WTC11 (cell line): ENCODE measurements around the gene NEK10. TPM values are rescaled to one million over a fixed set of nuclear protein-coding genes. Genes with fewer than 3 reads are reported as not detected.
A peak's percentile ranks its signal among the peaks of the same experiment; 100 is the strongest.

Source experiments
- ATAC-seq: fragments of 200-7000 bp; cut with Tn5 transposase; 2 replicates; pipeline ENCODE4 v1.10.0; 2021; ENCODE audit warnings: mild to moderate bottlenecking, moderate library complexity
- CTCF ChIA-PET: fragments of 300-600 bp; sonication (Branson Sonifier 250); formaldehyde crosslinking; loops from one replicate; lab custom pipeline; 2021; ENCODE audit warnings: antibody characterized with exemption; lab: Charles Lee
- POLR2A ChIA-PET: fragments of 350-600 bp; sonication (Branson Sonifier 250); formaldehyde crosslinking; loops from one replicate; lab custom pipeline; 2021; ENCODE audit warnings: antibody characterized with exemption; lab: Charles Lee
- DNase-seq: peaks from one replicate; pipeline ENCODE4 v3.0.0; 2021; ENCODE audit warnings: low spot score
- H3K27ac Mint-ChIP-seq: 2 replicates; pipeline ENCODE4 v1.8.0; 2021; ENCODE audit warnings: mixed read lengths
- H3K27me3 Mint-ChIP-seq: 2 replicates; pipeline ENCODE4 v1.8.0; 2021; ENCODE audit warnings: low read depth, mild to moderate bottlenecking, moderate library complexity, mixed read lengths
- H3K36me3 Mint-ChIP-seq: 2 replicates; pipeline ENCODE4 v1.8.0; 2021; ENCODE audit warnings: mixed read lengths
- H3K4me1 Mint-ChIP-seq: 2 replicates; pipeline ENCODE4 v1.8.0; 2022; ENCODE audit warnings: mixed read lengths
- H3K4me3 Mint-ChIP-seq: 2 replicates; pipeline ENCODE4 v1.8.0; 2021; ENCODE audit warnings: mild to moderate bottlenecking, moderate library complexity, mixed read lengths
- H3K9me3 Mint-ChIP-seq: 2 replicates; pipeline ENCODE4 v1.8.0; 2021; ENCODE audit warnings: mixed read lengths
- ATF1 ChIP-seq: sonication (generic); formaldehyde crosslinking; IDR thresholded peaks from 2 replicates; pipeline ENCODE4 v1.8.1; 2023; ENCODE audit warnings: mild to moderate bottlenecking, moderate library complexity, missing genetic modification reagents
- ATF6 ChIP-seq: sonication (generic); formaldehyde crosslinking; IDR thresholded peaks from 2 replicates; pipeline ENCODE4 v1.8.1; 2023; ENCODE audit warnings: mild to moderate bottlenecking, missing genetic modification reagents
- CDX4 ChIP-seq: fragments of 250-450 bp; sonication (Bioruptor Pico); IDR thresholded peaks from 2 replicates; pipeline ENCODE4 v1.9.0; 2021; ENCODE audit warnings: moderate library complexity, mild to moderate bottlenecking, inconsistent platforms, borderline replicate concordance
- ERG ChIP-seq: fragments of 250-450 bp; sonication (Bioruptor Pico); IDR thresholded peaks from 2 replicates; pipeline ENCODE4 v1.8.0; 2021; ENCODE audit warnings: mild to moderate bottlenecking
- GABPB1 ChIP-seq: sonication (generic); formaldehyde crosslinking; IDR thresholded peaks from 2 replicates; pipeline ENCODE4 v1.8.1; 2023; ENCODE audit warnings: mild to moderate bottlenecking, missing genetic modification reagents
- JUN ChIP-seq: sonication (generic); formaldehyde crosslinking; IDR thresholded peaks from 2 replicates; pipeline ENCODE4 v1.8.0; 2023; ENCODE audit warnings: mild to moderate bottlenecking, missing genetic modification reagents
- KAT7 ChIP-seq: sonication (generic); formaldehyde crosslinking; IDR thresholded peaks from 2 replicates; pipeline ENCODE4 v1.8.1; 2023; ENCODE audit warnings: missing genetic modification reagents, mild to moderate bottlenecking, borderline replicate concordance
- MYBL2 ChIP-seq: sonication (generic); formaldehyde crosslinking; IDR thresholded peaks from 2 replicates; pipeline ENCODE4 v1.8.1; 2023; ENCODE audit warnings: mild to moderate bottlenecking, moderate library complexity, missing genetic modification reagents
- NR2C2 ChIP-seq: sonication (generic); formaldehyde crosslinking; IDR thresholded peaks from 2 replicates; pipeline ENCODE4 v1.8.0; 2022; ENCODE audit warnings: mild to moderate bottlenecking, missing genetic modification reagents
- SMAD3 ChIP-seq: sonication (generic); formaldehyde crosslinking; IDR thresholded peaks from 2 replicates; pipeline ENCODE4 v1.8.0; 2022; ENCODE audit warnings: missing genetic modification reagents, mild to moderate bottlenecking, borderline replicate concordance
- TEAD1 ChIP-seq: sonication (generic); formaldehyde crosslinking; IDR thresholded peaks from 2 replicates; pipeline ENCODE4 v1.8.0; 2022; ENCODE audit warnings: mild to moderate bottlenecking, missing genetic modification reagents
- USF1 ChIP-seq: sonication (generic); formaldehyde crosslinking; IDR thresholded peaks from 2 replicates; pipeline ENCODE4 v1.8.0; 2022; ENCODE audit warnings: mild to moderate bottlenecking, missing genetic modification reagents
- ZBTB43 ChIP-seq: sonication (generic); formaldehyde crosslinking; IDR thresholded peaks from 2 replicates; pipeline ENCODE4 v1.8.1; 2023; ENCODE audit warnings: mild to moderate bottlenecking, missing genetic modification reagents
- ZNF138 ChIP-seq: sonication (generic); formaldehyde crosslinking; conservative IDR thresholded peaks from 2 replicates; pipeline ENCODE4 v1.8.1; 2022; ENCODE audit warnings: mild to moderate bottlenecking, moderate library complexity, missing genetic modification reagents
- ZNF219 ChIP-seq: sonication (generic); formaldehyde crosslinking; IDR thresholded peaks from 2 replicates; pipeline ENCODE4 v1.8.0; 2023; ENCODE audit warnings: missing genetic modification reagents, mild to moderate bottlenecking, borderline replicate concordance
- ZNF263 ChIP-seq: sonication (generic); formaldehyde crosslinking; IDR thresholded peaks from 2 replicates; pipeline ENCODE4 v1.8.1; 2022; ENCODE audit warnings: low read depth, mild to moderate bottlenecking, moderate library complexity, missing genetic modification reagents
- ZNF281 ChIP-seq: sonication (generic); formaldehyde crosslinking; IDR thresholded peaks from 2 replicates; pipeline ENCODE4 v1.8.0; 2023; ENCODE audit warnings: mild to moderate bottlenecking, missing genetic modification reagents
- ZNF317 ChIP-seq: sonication (generic); formaldehyde crosslinking; IDR thresholded peaks from 2 replicates; pipeline ENCODE4 v1.8.1; 2023; ENCODE audit warnings: low read depth, mild to moderate bottlenecking, moderate library complexity, missing genetic modification reagents, borderline replicate concordance
- ZNF416 ChIP-seq: fragments of 250-450 bp; sonication (Bioruptor Pico); IDR thresholded peaks from 2 replicates; pipeline ENCODE4 v1.9.0; 2021; ENCODE audit warnings: mild to moderate bottlenecking, inconsistent platforms
- ZNF671 ChIP-seq: fragments of 250-450 bp; sonication (Bioruptor Pico); IDR thresholded peaks from 2 replicates; pipeline ENCODE4 v1.8.0; 2021; ENCODE audit warnings: mild to moderate bottlenecking
- total RNA-seq: library from RNA; stranded (reverse); gene quantifications from 3 replicates; pipeline ENCODE4 v1.2.3, GENCODE V29; 2021

Gene NEK10
- total RNA-seq, 1 experiment from 2014 or later = 0.37 TPM

GRCh38 chr3:27130796-27131195 lies 238.4 kb downstream of the NEK10 start:
- ChIA-PET CTCF (interaction anchor here (0.9 kb wide), 1 partner anchor 123 kb away, joined by 3 read pairs; no protein-coding TSS in a partner anchor), POLR2A (interaction anchor here (0.5 kb wide), 1 partner anchor 368 kb away, joined by 5 read pairs; no protein-coding TSS in a partner anchor)
- peaks cover 1% of the 10 kb centered on the region for H3K9me3 Mint-ChIP-seq
- H3K4me1 Mint-ChIP-seq = peaks cover 2% of the 10 kb centered on the region
- no peaks in the 10 kb centered on the region for H3K27me3 Mint-ChIP-seq
- ATAC-seq (no peak), DNase-seq (no peak)
- no peaks in the 10 kb centered on the region for H3K36me3 Mint-ChIP-seq
- H3K4me3 Mint-ChIP-seq = no peak overlapping the region
- TF ChIP-seq JUN (CRISPR knock-in tag) (no peak), ZNF138 (no peak), ZNF671 (CRISPR knock-in tag) (no peak), ZBTB43 (no peak), GABPB1 (CRISPR knock-in tag) (peak; percentile 32; the same call in 1 of the 2 replicates), TEAD1 (CRISPR knock-in tag) (no peak)
- H3K27ac Mint-ChIP-seq = no peak overlapping the region

GRCh38 chr3:27127879-27128278 lies 241.3 kb downstream of the NEK10 start:
- Mint-ChIP-seq H3K27ac (no peak overlapping the region), H3K4me1 (peaks cover 14% of the 10 kb centered on the region), H3K4me3 (no peak overlapping the region), H3K36me3 (no peaks in the 10 kb centered on the region), H3K9me3 (0 out of 2 replicates have a peak, but pooled peaks cover 4% of the 10 kb centered on the region), H3K27me3 (no peaks in the 10 kb centered on the region)
- TF ChIP-seq ATF1 (no peak), USF1 (CRISPR knock-in tag) (no peak), CDX4 (CRISPR knock-in tag) (no peak)
- POLR2A ChIA-PET = no interaction called here
- no peak for ATAC-seq
- no peak for DNase-seq
- CTCF ChIA-PET = no interaction called here

- Mint-ChIP-seq H3K36me3 (peaks cover under 1% of the 10 kb centered on the region; the same call in 1 of the 2 replicates), H3K9me3 (peaks cover 6% of the 10 kb centered on the region), H3K27me3 (no peaks in the 10 kb centered on the region), H3K4me1 (peaks cover 14% of the 10 kb centered on the region), H3K27ac (no peak overlapping the region), H3K4me3 (no peak overlapping the region)
- TF ChIP-seq GABPB1 (CRISPR knock-in tag) (peak; percentile 89), SMAD3 (CRISPR knock-in tag) (no peak)
- ChIA-PET POLR2A (no interaction called here), CTCF (no interaction called here)
- ATAC-seq (no peak), DNase-seq (no peak)
These were observed 242.0 kb downstream of the NEK10 start for GRCh38 chr3:27127195-27127594.

GRCh38 chr3:27125821-27126501 lies 243.2 kb downstream of the NEK10 start:
- peaks cover 9% of the 10 kb centered on the region for H3K36me3 Mint-ChIP-seq
- DNase-seq (no peak), ATAC-seq (no peak)
- H3K9me3 Mint-ChIP-seq = peaks cover 16% of the 10 kb centered on the region
- no peak overlapping the region for H3K4me3 Mint-ChIP-seq
- no peaks in the 10 kb centered on the region for H3K27me3 Mint-ChIP-seq
- peaks cover 14% of the 10 kb centered on the region for H3K4me1 Mint-ChIP-seq
- no peak overlapping the region for H3K27ac Mint-ChIP-seq
- ChIA-PET POLR2A (interaction anchor here (1.1 kb wide), 1 partner anchor 20 kb away, joined by 3 read pairs; no protein-coding TSS in a partner anchor), CTCF (no interaction called here)
- TF ChIP-seq ZNF671 (CRISPR knock-in tag) (no peak), MYBL2 (CRISPR knock-in tag) (no peak), ZNF219 (no peak), NR2C2 (CRISPR knock-in tag) (no peak), ERG (CRISPR knock-in tag) (no peak), ATF6 (CRISPR knock-in tag) (no peak), ZNF317 (CRISPR knock-in tag) (no peak), ZNF416 (CRISPR knock-in tag) (no peak), KAT7 (CRISPR knock-in tag) (no peak), ATF1 (no peak), ZNF263 (CRISPR knock-in tag) (no peak), ZNF281 (CRISPR knock-in tag) (no peak)
